GM06990 (cell line): ENCODE measurements around the gene SREBF1.

Experiments used
- DNase-seq: peaks from one replicate; pipeline ENCODE4 v3.0.0-alpha.2; 2011; ENCODE audit not compliant: insufficient read length; ENCODE audit errors: extremely low read depth
- H3K27me3 ChIP-seq: replicated peaks from 2 replicates; pipeline ENCODE4 v1.6.0; 2011; ENCODE audit warnings: low read length; ENCODE audit not compliant: control insufficient read depth, insufficient read depth
- H3K36me3 ChIP-seq: 2 replicates; pipeline ENCODE4 v1.5.1; 2011; ENCODE audit warnings: low read length; ENCODE audit not compliant: control insufficient read depth, insufficient read depth
- H3K4me3 ChIP-seq: replicated peaks from 2 replicates; pipeline ENCODE4 v1.5.1; 2011; ENCODE audit warnings: low read depth, mild to moderate bottlenecking, control low read depth, low read length
- TF ChIP-seq, protein P1 (sequence below): IDR thresholded peaks from 2 replicates; pipeline ENCODE4 v1.5.1; 2011; ENCODE audit warnings: low read length, control low read depth, mild to moderate bottlenecking, inconsistent platforms; ENCODE audit not compliant: insufficient read depth, poor library complexity, severe bottlenecking

Gene SREBF1

DNA sequence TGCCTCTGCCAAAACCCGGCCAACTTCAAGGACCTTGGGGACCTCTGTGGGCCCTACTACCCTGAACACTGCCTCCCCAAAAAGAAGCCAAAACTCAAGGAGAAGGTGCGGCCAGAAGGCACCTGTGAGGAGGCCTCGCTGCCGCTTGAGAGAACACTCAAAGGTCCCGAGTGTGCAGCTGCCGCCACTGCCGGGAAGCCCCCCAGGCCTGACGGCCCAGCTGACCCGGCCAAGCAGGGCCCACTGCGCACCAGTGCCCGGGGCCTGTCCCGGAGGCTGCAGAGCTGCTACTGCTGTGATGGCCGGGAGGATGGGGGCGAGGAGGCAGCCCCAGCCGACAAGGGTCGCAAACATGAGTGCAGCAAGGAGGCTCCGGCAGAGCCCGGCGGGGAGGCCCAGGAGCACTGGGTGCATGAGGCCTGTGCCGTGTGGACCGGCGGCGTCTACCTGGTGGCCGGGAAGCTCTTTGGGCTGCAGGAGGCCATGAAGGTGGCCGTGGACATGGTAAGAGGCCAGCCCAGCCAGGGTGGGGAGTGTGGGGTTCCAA, 38.7 kb downstream of the SREBF1 start:
- H3K4me3 ChIP-seq, result no peak overlapping the region
- TF ChIP-seq, protein P1, sequence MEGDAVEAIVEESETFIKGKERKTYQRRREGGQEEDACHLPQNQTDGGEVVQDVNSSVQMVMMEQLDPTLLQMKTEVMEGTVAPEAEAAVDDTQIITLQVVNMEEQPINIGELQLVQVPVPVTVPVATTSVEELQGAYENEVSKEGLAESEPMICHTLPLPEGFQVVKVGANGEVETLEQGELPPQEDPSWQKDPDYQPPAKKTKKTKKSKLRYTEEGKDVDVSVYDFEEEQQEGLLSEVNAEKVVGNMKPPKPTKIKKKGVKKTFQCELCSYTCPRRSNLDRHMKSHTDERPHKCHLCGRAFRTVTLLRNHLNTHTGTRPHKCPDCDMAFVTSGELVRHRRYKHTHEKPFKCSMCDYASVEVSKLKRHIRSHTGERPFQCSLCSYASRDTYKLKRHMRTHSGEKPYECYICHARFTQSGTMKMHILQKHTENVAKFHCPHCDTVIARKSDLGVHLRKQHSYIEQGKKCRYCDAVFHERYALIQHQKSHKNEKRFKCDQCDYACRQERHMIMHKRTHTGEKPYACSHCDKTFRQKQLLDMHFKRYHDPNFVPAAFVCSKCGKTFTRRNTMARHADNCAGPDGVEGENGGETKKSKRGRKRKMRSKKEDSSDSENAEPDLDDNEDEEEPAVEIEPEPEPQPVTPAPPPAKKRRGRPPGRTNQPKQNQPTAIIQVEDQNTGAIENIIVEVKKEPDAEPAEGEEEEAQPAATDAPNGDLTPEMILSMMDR, result no peak
- no peak for DNase-seq
- H3K27me3 ChIP-seq, result no peaks in the 10 kb centered on the region
- H3K36me3 ChIP-seq, result peaks cover 24% of the 10 kb centered on the region

DNA sequence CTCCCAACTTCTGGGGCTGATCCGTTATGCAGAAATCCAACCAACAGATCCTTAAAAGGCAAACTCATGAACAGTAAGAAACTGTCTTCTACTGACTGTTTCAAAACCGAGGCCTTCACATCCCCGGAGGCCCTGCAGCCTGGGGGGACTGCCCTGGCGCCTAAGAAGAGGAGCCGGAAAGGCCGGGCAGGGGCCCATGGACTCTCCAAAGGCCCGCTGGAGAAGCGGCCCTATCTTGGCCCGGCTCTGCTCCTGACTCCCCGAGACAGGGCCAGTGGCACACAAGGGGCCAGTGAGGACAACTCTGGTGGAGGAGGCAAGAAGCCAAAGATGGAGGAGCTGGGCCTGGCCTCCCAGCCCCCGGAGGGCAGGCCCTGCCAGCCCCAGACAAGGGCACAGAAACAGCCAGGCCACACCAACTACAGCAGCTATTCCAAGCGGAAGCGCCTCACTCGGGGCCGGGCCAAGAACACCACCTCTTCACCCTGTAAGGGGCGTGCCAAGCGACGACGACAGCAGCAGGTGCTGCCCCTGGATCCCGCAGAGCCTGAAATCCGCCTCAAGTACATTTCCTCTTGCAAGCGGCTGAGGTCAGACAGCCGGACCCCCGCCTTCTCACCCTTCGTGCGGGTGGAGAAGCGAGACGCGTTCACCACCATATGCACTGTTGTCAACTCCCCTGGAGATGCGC, 39.5 kb downstream of the SREBF1 start:
- Histone ChIP-seq H3K36me3 (peaks cover 24% of the 10 kb centered on the region), H3K27me3 (no peaks in the 10 kb centered on the region), H3K4me3 (no peak overlapping the region)
- TF ChIP-seq, protein P1, result no peak
- DNase-seq, result no peak

DNA sequence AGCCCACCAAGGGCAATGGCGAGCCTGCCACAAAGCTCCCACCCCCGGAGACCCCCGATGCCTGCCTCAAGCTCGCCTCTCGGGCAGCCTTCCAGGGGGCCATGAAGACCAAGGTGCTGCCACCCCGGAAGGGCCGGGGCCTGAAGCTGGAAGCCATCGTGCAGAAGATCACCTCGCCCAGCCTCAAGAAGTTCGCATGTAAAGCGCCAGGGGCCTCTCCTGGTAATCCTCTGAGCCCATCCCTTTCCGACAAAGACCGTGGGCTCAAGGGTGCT, 40.1 kb downstream of the SREBF1 start:
- H3K36me3 ChIP-seq, result peaks cover 24% of the 10 kb centered on the region
- H3K27me3 ChIP-seq, result no peaks in the 10 kb centered on the region
- TF ChIP-seq, protein P1, result no peak
- DNase-seq, result no peak
- no peak overlapping the region for H3K4me3 ChIP-seq

DNA sequence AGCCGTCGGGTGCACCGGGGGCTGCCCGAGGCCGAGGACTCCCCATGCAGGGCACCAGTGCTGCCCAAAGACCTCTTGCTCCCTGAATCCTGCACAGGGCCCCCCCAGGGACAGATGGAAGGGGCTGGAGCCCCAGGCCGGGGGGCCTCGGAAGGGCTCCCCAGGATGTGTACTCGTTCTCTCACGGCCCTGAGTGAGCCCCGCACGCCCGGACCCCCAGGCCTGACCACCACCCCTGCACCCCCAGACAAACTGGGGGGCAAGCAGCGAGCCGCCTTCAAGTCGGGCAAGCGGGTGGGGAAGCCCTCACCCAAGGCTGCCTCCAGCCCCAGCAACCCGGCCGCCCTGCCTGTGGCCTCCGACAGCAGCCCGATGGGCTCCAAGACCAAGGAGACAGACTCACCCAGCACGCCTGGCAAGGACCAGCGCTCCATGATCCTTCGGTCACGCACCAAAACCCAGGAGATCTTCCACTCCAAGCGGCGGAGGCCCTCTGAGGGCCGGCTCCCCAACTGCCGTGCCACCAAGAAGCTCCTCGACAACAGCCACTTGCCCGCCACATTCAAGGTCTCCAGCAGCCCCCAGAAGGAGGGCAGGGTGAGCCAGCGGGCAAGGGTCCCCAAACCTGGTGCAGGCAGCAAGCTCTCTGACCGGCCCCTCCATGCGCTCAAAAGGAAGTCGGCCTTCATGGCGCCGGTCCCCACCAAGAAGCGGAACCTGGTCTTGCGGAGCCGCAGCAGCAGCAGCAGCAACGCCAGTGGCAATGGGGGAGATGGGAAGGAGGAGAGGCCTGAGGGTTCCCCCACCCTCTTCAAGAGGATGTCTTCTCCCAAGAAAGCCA, 40.6 kb downstream of the SREBF1 start:
- Histone ChIP-seq H3K36me3 (peaks cover 24% of the 10 kb centered on the region), H3K27me3 (no peaks in the 10 kb centered on the region), H3K4me3 (no peak overlapping the region)
- TF ChIP-seq, protein P1, result no peak
- no peak for DNase-seq

DNA sequence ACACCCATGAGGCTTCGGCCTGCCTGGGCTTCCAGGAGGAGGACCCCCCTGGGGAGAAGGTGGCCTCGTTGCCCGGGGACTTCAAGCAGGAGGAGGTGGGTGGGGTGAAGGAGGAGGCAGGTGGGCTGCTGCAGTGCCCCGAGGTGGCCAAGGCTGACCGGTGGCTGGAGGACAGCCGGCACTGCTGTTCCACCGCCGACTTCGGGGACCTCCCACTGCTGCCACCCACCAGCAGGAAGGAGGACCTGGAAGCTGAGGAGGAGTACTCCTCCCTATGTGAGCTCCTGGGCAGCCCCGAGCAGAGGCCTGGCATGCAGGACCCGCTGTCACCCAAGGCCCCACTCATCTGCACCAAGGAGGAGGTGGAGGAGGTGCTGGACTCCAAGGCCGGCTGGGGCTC, 41.5 kb downstream of the SREBF1 start:
- Histone ChIP-seq H3K27me3 (no peaks in the 10 kb centered on the region), H3K36me3 (peaks cover 22% of the 10 kb centered on the region), H3K4me3 (no peak overlapping the region)
- DNase-seq, result no peak
- TF ChIP-seq, protein P1, result no peak
